ENCODE data around the gene C19orf47. TPM values are rescaled to one million over a fixed set of nuclear protein-coding genes. Genes with fewer than 3 reads are reported as not detected.

Gene C19orf47
- total and polyA plus RNA-seq, 11 donors = 99.1 to 314 (median 149) TPM

GRCh38 chr19:40369797-40370196, 21.6 kb upstream of the C19orf47 start:
- Histone ChIP-seq H3K27ac (no peak overlapping the region), H3K4me1 (peaks cover 0 to 20% (median 3%) of the 10 kb centered on the region in 12 donors), H3K36me3 (peaks cover 0 to 85% (median 80%) of the 10 kb centered on the region in 9 donors), H3K4me3 (no peak overlapping the region), H3K27me3 (no peaks in the 10 kb centered on the region), H3K9me3 (no peaks in the 10 kb centered on the region)
- no peak for DNase-seq
- intact Hi-C loops (cut with DNase I) = no loop called here
- no peak for ATAC-seq
- TF ChIP-seq POLR2A (IDR thresholded peaks at IDR 0.05) (no peak), CTCF (IDR thresholded peaks at IDR 0.05) (no peak)
- WGBS, 4 donors = 86 to 90% (median 89%) methylated on average over 10 to 12 of the region's 12 CpGs

GRCh38 chr19:40367577-40368434, 19.6 kb upstream of the C19orf47 start:
- TF ChIP-seq POLR2A (IDR thresholded peaks at IDR 0.05) (no peak), CTCF (IDR thresholded peaks at IDR 0.05) (no peak)
- intact Hi-C loops (cut with DNase I) = no loop called here
- no peak overlapping the region for H3K27ac ChIP-seq
- H3K4me1 ChIP-seq = peaks cover 0 to 25% (median 3%) of the 10 kb centered on the region in 12 donors
- DNase-seq (no peak), ATAC-seq (no peak)
- H3K36me3 ChIP-seq = peaks cover 0 to 65% (median 61%) of the 10 kb centered on the region in 9 donors
- no peaks in the 10 kb centered on the region for H3K27me3 ChIP-seq
- WGBS, 4 donors = 80 to 84% (median 84%) methylated on average over 13 to 16 of the region's 16 CpGs
- H3K4me3 ChIP-seq = no peak overlapping the region
- no peaks in the 10 kb centered on the region for H3K9me3 ChIP-seq

GRCh38 chr19:40366697-40367561, 18.7 kb upstream of the C19orf47 start:
- Histone ChIP-seq H3K4me1 (peaks cover 0 to 34% (median 3%) of the 10 kb centered on the region in 12 donors), H3K27ac (no peak overlapping the region), H3K9me3 (no peaks in the 10 kb centered on the region), H3K4me3 (peak overlapping the region in 1 of 12 donors; percentile 57), H3K27me3 (no peaks in the 10 kb centered on the region), H3K36me3 (peaks cover 0 to 56% (median 52%) of the 10 kb centered on the region in 9 donors)
- DNase-seq (no peak), ATAC-seq (peak in 1 of 4 donors; percentile 7)
- intact Hi-C loops (cut with DNase I) = no loop called here
- 83 to 90% (median 87%) methylated on average over 20 to 27 of the region's 27 CpGs for WGBS, 4 donors
- TF ChIP-seq POLR2A (IDR thresholded peaks at IDR 0.05) (no peak), CTCF (IDR thresholded peaks at IDR 0.05) (no peak)
